ENCODE data around the gene LSM14A.

Gene LSM14A

GRCh38 chr19:34259367-34260095 is 87.2 kb downstream of the LSM14A start:
- no peak for DNase-seq

- DNase-seq = peak; percentile 59
Measured at GRCh38 chr19:34260771-34261173, 88.5 kb downstream of the LSM14A start.

GRCh38 chr19:34261334-34262109 is 89.2 kb downstream of the LSM14A start:
- DNase-seq = no peak

GRCh38 chr19:34263745-34264237 is 91.5 kb downstream of the LSM14A start:
- DNase-seq = no peak

GRCh38 chr19:34265221-34265650 is 92.9 kb downstream of the LSM14A start:
- no peak for DNase-seq

- DNase-seq = peak; percentile 30
Measured at GRCh38 chr19:34269081-34269480, 96.8 kb downstream of the LSM14A start.

- DNase-seq = no peak
Measured at GRCh38 chr19:34269489-34269888, 97.2 kb downstream of the LSM14A start.

GRCh38 chr19:34269968-34270621 is 97.8 kb downstream of the LSM14A start:
- DNase-seq = peak; percentile 57

GRCh38 chr19:34273121-34273520 is 100.8 kb downstream of the LSM14A start:
- DNase-seq = no peak

- no peak for DNase-seq
Measured at GRCh38 chr19:34274284-34274826, 102.1 kb downstream of the LSM14A start.

- no peak for DNase-seq
Measured at GRCh38 chr19:34274827-34275625, 102.7 kb downstream of the LSM14A start.

GRCh38 chr19:34275705-34276104 is 103.4 kb downstream of the LSM14A start:
- no peak for DNase-seq

GRCh38 chr19:34276614-34277013 is 104.3 kb downstream of the LSM14A start:
- DNase-seq = no peak

GRCh38 chr19:34277244-34277643 is 104.9 kb downstream of the LSM14A start:
- DNase-seq = no peak

- DNase-seq = no peak
Measured at GRCh38 chr19:34278783-34279182, 106.5 kb downstream of the LSM14A start.
